ENCODE measurements around the gene HMGXB3. TPM values are rescaled to one million over a fixed set of nuclear protein-coding genes. Genes with fewer than 3 reads are reported as not detected.

HMGXB3 gene
- total RNA-seq, 1 experiment from 2014 or later = 36.4 TPM

DNA sequence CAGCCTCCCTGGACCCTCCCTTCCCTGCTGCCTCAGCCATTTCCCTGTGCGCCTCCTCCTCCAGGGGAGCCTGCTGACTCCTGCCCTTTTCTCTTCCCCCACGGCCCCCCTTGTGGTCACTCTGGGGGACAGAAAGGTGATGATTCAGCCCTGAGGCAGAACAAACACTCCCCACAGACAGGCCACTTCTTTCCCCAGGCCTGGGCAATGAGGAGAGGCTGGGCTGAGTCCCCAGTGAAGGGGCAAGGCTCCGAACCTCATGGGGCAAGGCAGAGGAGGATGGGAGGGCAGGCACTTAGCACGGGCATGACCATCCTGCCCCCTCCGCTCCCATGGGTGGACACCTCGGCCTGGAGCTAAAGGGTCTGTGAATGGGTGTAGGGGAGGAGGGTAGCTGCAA is 64.8 kb downstream of the HMGXB3 start:
- DNase-seq (ENCODE audit: extremely low read depth, low read depth) = no peak

DNA sequence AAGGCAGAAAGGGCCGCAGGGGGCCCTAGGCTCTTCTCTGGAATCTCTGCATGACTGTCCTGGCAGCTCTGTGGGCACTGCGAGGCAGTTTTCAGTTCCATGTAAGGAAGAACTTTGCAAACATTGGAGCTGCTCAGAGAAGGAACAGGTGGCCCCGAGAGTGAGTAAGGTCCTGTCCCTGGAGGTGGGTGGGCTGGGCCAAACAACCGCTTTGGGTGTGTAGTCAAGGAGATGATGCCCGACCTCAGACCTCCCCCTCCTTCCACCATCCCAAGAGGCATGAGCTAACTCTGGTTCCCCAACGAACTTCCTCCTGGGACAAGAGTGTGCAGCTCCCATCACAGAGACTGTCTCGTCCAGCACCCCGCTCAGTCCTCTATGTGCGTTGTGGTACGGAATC is 65.3 kb downstream of the HMGXB3 start:
- no peak for DNase-seq (ENCODE audit: extremely low read depth, low read depth)

DNA sequence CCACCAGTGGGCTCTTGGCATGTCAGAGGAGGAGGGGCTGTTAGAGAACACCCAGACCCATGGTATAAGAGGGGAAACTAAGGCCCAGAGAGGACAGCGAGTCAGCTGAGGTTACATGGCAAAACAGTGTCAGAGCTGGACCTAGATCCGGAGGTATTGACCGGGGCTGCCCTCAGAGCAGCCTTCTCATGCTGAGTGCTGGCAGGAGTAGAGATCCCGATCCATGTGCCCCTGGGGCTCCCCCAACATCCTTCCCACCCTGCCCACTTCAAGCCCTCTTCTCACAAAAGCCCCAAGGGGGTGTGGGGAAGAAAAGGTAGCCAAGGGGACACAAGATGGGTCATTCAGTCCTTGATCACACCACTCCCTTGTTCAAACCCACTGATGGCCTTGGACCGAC is 65.9 kb downstream of the HMGXB3 start:
- DNase-seq (ENCODE audit: extremely low read depth, low read depth) = no peak

DNA sequence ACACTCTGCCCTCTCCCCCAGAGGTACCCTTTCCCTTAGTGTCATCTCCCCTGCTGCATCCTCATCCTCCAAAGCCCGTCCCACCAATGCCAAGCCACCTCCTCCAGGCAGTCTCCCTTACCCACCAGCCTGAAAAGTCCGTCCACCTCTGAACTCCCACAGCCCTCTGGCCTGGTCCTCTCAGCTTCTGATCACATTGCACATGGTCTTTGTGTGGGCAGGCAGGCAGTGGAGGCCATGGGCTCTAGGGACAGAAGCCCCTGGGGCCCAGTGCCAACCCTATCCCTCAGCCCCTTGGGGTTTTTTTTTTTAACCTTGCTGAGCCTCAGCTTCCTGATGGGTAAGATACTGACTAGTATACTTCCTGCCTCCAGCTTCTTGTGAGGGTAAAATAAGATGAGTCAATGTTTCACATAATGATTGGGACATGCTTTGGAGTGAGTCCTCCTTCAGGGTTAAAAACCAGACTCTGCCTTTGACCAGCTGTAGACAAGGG is 66.4 kb downstream of the HMGXB3 start:
- no peak for DNase-seq (ENCODE audit: extremely low read depth, low read depth)

DNA sequence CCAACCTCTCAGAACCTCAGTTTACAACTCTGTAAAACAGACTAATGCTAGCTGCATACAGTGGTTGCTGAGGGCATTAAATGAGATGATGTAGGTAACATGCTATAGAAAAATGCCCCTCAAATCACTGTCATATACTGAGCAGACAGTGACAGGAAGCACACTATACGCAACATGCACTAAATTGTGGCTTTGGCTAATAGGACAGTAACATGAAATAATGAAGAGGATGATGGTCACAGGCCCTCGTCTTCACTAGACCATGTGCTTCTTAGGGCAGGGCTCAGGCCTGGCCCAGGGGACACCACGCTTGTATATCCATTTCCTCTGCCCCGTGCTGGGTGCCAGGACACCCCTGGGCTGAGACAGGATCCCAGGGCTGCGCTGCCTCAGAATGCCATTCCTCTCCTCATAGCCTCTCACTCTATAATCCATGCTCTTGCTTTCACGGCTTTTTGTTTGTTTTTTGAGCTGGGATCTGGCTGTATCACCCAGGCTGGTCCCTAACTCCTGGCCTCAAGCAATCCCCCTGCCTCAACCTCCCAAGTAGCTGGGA is 66.9 kb downstream of the HMGXB3 start:
- no peak for DNase-seq (ENCODE audit: extremely low read depth, low read depth)

DNA sequence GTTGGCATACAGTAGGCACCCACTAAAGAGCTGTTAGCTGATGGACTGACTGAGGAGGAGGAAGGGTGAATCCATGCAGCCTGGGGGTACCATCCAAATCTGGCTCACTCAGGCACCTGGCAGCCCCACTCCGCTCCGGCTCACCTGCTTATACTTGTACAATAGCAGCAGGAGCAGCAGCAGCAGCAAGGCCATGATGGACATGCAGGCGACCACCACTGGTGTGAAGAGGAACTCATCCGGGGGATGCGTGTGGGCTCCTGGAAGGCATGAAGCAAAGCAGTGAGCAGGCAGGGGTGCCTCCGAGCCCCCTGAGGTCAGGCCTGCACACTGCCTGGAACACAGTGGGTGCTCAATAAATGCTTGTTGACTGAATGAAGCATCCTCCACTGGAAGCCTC is 67.5 kb downstream of the HMGXB3 start:
- no peak for DNase-seq (ENCODE audit: extremely low read depth, low read depth)

DNA sequence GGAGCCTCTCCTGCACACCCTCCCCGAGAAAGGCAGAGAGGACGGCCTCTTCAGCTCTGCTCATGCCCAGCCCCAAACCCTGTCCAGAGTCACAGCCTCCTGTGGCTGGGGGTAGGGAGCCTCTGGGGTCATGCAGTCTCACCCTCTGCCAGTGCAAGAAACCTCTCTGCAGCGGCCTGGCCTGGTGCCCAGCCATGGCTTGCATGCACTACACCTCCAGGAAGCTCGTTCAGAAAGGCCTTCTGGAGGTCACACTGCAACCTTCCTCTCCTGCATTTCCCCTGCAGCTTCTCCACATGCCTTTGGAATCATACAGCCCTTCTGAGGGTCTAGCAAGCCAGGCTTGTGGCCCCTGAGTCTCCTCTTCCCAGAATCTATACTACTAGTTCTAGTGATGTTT is 67.9 kb downstream of the HMGXB3 start:
- DNase-seq (ENCODE audit: extremely low read depth, low read depth) = no peak

DNA sequence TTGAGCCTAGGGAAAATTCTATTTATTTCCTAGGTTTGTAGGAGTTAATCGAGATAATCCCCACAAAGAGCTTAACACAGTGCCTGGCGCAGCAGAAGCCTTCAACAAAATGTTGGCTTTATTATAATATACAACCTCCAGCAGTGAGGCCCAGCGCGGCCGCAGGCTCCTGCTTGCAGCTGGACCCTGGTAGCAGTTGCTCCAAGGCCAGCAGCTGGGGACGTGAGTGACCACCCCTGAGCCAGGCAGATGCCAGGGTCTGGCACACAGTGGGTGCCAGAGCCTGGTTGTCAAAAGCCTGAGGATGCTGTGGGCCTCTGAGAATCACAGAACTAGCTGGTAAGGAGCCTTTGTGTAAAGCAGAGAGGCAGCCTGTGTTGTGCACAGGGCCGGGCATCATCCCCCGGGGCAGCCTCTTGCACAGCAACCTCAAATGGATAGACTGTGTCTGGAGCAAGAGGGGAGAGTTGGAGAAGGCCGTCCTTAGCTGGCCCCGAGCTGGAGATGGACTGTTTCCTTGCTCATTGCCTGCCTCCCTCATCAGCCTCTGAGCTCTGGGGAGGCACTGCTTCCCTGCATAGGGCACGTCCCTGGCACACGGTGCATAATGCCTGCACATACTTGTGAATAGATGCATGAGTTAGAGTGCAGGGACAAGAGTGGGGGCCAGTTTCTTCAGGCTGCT is 68.6 kb downstream of the HMGXB3 start:
- DNase-seq (ENCODE audit: extremely low read depth, low read depth) = no peak

DNA sequence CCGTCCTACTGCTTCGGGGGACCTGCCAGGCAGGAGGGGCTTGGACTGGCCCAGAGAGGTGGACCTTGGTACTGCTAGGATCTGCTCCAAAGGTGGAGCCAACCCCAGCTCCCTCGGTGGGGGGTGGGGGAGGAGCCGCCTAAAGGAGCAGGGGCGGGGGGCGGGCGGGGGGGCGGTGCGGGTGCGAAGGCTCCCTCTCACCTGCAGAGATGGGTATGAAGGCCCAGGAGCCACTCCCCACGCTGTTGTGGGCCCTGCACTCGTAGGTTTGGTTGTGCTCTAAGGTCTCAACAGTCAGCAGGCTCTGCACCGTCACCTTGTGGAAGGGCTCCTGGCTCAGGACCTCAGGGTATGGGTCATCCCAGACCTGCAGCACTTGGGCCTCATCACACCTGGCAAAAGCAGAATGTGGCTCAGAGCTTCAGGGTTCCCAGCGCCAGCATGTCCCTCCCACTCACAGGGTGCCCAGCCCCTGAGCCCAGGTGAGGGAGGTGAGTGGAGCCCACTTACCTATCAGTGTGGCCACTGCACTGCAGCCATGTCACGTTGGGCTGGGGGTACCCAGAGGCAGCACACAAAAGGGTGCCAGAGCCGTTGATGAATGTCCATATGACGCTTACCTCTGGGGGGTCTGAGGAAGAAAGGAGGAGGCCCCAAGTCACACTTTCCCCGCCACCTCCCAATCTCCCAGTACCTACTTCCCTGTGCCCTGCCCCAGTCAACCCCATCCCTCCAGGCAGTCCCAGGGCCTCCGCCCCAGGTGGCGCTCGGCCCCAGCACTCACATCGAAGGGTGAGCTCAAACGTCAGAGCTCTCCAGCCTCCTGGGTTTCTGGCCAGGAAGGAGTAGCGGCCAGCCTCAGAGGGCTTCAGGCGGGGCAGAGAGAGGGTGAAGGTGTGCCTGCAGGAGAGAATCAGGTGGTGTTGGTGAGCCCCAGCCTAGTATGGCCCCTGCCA is 69.4 kb downstream of the HMGXB3 start:
- DNase-seq (ENCODE audit: extremely low read depth, low read depth) = no peak

DNA sequence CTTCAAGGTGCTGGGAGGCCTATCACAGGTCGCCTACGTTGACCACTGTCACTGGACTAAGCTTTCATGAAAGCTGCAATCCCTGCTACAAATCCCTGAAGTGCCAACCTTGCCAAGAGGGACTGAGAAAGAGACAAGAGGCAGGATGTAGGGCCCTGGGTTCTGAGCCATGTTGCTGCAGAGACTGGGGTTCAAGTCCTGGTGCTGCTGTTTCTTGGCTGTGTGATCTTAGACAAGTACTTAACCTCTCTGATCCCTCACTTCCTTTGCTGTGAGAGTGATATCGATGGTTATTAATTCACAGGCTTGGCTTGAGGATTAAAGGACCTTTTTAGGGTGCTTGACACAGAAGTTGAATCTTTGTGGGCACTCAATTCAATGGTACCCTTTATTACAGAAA is 70.3 kb downstream of the HMGXB3 start:
- no peak for DNase-seq (ENCODE audit: extremely low read depth, low read depth)

DNA sequence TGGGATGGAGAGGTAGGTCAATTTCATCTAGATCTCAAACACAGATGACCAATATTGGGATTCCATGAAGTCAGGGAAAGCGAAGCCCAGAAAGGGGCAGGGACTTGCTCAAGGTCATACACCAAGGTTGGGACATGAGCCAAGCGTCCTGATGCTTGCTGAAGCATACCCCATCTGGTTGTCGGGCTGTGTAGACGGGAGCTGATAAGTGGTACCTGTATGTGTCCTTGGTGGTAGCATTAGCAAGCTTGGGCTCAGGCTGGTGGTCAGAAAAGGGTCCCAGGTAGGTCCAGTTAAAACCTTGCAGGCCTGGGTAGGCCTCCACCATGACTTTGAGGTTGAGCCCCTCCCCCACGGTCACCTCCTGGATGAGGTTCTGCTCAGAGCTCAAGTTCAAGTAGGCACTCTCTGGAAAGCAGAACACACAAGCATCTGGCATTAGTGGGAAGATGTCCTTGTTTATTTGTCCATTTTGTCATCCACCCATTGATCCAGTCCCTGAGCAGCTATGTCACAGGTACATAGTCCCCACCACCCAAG is 72.6 kb downstream of the HMGXB3 start:
- no peak for DNase-seq (ENCODE audit: extremely low read depth, low read depth)

DNA sequence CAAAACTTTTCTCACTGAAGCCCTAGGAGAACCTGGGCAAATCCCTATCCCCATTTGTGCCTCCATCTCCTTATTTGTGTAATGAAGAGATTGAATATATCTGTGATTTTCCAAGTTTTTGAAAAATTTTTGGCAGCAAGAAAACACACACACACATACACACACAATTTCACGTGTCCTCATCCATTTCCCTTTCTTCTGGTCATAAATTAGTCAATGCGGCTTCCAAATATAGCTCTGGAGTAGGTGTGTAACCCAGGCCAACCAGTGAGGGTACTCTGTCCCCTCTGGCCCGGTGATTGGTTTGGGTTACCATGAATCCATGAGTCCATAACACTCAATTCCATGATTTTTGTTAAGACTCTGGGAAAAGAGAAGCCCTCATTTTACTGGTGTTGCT is 73.1 kb downstream of the HMGXB3 start:
- DNase-seq (ENCODE audit: extremely low read depth, low read depth) = no peak

DNA sequence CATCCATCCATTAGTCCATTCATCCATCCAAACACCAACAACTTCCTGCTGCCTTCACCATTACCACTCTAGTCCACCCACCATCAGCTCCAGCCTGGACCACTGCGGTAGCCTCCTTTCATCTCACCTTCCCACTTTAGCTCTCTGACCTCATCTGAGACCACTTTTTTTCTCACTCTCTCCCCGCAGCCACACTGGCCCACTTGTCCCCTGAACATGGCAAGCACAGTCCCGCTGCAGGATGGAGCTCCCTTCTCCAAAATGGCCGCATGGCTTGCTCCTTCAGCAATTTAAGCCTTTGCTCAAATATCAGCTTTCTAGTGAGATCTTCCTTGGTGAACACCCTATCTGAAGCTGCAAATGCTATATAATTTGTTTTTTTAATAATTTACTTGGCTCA is 74.7 kb downstream of the HMGXB3 start:
- no peak for DNase-seq (ENCODE audit: extremely low read depth, low read depth)

DNA sequence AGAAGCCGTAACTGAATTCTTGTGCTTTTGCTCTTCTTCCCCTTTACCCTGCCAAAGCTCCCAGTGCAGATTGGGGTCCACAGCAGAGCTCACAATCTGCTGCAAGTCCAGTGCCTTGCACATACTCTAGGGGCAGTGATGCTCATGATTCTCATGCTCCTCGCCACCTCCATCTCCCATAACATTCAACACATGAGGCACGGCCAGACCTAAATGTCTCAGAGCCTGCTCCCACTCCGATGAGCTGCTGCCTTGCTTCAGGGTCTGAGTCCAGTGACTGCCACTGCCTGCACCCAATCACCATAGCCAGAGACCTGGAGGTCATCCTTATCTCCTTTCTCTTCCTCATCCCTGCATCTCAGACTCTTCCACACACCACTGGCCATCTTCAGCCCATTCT is 75.3 kb downstream of the HMGXB3 start:
- DNase-seq (ENCODE audit: extremely low read depth, low read depth) = no peak

DNA sequence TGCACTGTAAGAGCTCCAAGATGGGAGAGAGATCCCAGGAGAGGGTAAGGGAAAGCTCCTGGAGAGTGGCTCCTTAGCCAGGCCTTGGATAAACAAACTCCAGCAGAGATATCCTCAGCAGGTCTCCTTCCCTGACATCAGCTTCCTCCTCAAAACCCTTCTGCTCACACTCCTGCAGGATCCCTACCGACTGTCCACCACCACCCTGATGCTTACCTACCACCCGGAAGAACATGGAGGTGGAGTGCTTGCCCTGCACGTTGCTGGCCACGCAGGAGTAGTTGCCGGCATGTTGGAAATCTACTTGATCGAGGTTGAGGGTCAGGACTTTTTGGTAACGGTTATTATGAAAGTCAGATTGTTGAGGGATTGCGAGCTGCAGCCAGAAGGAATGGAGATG is 76.5 kb downstream of the HMGXB3 start:
- no peak for DNase-seq (ENCODE audit: extremely low read depth, low read depth)

DNA sequence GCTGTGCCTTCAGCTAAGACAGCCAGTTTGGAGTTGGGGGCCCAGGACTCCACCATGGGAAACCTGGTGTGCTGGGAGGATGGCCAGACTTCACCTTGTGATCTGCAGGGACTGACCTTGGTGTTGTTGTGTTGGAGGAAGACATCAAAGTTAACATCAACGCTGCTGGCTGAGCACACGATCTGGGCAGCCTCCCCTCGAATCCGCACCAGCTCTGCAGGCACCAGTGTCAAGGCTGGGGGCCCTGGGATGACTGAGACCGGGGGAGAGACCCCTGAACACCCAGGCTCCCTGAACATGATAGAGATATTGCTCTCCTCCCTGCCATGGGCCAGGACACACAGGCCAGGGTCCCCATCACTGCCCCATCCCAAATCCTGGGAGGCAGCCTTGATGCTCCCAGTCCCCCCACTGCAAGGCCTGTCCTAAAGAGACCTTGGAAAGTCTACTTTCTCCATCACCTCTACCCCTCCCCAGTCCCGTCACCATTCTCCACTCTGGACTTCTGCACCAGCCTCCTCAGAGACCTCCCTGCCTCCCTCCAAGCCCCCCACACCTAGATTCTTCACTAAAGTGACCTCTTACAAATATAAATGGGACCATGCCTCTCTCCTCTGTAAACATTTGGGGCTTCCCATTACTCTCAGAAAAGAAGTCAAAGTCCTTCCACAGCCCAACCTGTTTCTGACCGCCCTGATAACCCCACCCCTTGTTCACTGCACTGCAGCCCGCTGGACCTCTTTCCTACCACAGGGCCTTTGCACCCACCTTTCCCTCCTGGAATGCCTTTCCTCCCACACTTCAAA is 77.7 kb downstream of the HMGXB3 start:
- DNase-seq (ENCODE audit: extremely low read depth, low read depth) = no peak

DNA sequence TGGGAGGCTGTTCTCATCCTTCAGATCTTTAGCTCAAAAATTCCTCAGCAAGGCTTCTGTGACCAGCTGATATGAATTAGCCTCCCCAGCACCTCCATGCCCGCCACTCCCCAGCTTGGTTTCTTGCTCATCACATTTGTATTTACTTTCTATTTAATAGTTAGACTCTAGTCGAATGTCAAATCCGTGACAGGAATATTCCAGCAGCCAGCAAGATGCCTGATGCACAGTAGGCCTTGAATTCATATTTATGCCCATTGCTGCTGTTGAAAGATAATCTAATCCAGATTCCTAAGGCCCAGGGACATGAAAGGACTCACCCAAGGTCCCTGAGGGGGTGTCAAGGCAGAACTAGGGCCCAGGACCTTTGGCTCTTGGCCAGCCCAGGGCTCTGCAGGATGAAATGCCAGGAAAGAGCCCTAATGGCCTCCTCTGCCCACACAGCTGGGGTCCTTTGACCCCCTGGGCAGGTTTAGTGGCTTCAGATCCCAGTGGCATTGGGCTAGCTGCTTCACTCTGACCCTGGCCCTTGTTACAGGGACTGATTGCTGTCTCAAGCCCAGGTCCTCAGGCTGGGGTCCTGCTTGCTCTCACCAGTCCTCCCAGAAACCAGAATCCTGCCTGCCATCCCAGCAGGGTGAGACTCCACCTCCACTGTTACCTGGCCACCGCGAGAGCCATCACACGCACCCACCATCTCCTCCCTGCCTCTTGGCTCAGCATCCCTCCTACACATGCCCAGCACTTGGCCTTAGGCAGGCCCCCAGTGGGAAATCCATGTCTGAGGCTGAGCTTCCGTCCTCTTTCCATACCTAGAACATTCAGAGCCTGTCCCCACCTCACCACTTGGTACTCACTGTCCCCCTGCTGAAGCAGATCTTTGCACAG is 78.5 kb downstream of the HMGXB3 start:
- no peak for DNase-seq (ENCODE audit: extremely low read depth, low read depth)

DNA sequence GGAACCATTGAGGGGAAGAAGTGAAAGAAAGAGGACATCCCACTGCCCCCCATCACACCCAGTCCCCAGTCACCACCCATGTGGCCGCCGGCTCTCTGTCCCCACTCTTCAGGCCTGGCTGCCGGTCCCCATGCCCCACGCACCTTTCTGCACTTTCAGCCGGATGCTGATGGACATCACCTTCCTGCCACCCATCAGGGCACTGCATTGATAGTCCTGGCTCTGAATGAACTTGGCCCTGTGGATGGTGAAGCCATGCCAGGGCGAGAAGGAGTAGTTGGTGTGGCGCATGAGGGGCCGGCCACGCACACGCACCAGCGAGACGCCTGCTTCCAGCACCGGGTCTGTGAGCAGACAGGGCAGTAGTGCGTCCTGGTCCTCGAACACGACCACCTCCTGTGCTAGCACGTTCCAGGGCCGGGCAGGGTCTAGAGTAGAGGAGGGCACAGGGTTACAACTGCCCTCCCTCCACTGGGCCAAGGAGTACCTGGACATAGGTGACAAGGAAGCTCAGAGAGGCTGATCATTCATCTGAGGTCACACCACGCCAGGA is 79.4 kb downstream of the HMGXB3 start:
- DNase-seq (ENCODE audit: extremely low read depth, low read depth) = no peak

Data from NCI-H460 (cell line).